Measurements from ENCODE around the gene ZNF618. TPM values are rescaled to one million over a fixed set of nuclear protein-coding genes. Genes with fewer than 3 reads are reported as not detected.

The ZNF618 gene
- total RNA-seq, 2 donors from 2014 or later, result 4.6 to 11.3 TPM

DNA sequence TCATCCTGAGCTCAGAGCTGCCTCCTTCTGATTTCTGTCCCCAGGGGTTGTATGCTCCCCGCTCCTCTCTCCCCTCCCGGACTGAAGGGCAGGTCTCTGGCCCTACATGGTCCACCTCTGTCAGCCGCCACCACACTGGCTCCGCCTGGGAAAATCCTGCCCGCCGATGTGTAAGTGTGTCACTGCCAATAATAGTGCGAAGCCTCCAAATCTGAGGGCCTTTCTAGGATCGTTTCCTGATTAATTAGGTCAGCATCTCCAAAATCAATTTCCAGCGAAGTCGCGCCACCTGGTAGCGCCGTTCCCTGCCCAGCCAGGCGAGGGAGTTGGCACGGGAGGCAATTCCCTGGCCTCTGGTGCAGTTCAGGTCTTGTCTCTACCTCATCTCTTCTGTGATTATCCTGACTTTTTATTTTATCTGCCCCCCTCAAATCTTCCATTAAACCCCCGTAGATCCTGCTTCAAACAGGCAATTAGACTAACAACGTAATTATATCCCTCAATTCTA is 73.5 kb downstream of the ZNF618 start:
- no peak for DNase-seq (ENCODE audit: low spot score)
- intact Hi-C loops (cut with DNase I), result loop anchor here (10.0 kb wide), 1 partner anchor 75 kb away; the partner anchor contains the start of gene ZNF618
- Histone ChIP-seq H3K27me3 (replicated peaks; ENCODE audit: insufficient read depth) (no peaks in the 10 kb centered on the region), H3K9me3 (no peaks in the 10 kb centered on the region), H3K4me1 (replicated peaks) (no peaks in the 10 kb centered on the region), H3K4me3 (no peak overlapping the region), H3K36me3 (no peaks in the 10 kb centered on the region), H3K27ac (no peak overlapping the region)
- TF ChIP-seq, protein P1, sequence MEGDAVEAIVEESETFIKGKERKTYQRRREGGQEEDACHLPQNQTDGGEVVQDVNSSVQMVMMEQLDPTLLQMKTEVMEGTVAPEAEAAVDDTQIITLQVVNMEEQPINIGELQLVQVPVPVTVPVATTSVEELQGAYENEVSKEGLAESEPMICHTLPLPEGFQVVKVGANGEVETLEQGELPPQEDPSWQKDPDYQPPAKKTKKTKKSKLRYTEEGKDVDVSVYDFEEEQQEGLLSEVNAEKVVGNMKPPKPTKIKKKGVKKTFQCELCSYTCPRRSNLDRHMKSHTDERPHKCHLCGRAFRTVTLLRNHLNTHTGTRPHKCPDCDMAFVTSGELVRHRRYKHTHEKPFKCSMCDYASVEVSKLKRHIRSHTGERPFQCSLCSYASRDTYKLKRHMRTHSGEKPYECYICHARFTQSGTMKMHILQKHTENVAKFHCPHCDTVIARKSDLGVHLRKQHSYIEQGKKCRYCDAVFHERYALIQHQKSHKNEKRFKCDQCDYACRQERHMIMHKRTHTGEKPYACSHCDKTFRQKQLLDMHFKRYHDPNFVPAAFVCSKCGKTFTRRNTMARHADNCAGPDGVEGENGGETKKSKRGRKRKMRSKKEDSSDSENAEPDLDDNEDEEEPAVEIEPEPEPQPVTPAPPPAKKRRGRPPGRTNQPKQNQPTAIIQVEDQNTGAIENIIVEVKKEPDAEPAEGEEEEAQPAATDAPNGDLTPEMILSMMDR (IDR thresholded peaks at IDR 0.05), result no peak
- no peak for TF ChIP-seq POLR2A (IDR thresholded peaks at IDR 0.05)
- TF ChIP-seq POLR2AphosphoS5 (IDR thresholded peaks at IDR 0.05), result no peak
- 95% methylated on average over 17 of the region's 17 CpGs for WGBS

DNA sequence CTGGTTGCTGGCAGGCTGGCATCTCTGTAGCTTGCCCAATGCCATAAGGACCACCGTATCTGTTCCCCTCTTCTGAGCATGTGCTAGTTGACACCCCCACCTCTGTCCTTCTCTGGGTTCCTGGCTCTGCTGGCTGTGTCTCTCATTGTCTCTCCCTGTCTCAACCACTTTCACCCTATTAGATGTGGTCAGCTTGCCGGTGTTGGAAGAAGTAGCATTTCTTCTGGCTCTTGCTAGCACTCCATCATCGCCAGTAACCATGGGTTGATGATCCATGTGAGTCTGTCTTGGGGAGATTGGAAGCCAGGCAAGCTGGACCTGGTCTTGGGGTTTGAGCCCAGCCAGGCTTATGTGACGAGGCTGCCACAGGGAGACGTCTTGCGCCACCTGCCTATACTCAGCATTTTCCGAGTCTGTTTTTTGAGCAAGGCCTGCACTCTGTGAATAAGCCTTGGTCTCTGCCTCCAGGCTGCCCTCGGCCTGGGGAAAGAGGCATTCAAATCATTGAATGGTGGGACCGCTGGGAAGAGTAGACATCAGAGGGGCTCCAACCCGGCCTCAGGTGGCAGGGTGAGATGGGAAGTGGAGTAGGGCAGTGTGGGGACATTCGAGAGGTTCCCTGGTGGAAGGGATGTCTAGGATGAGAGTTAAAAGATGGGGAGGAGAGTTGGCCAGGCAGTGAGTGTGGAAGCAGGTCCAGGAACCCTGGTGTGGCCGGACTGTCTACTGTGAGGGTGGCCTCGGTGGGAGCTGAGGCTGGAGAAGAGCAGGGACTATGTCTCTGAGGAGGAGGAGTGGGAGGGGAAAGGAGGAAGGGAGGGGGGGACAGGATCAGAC is 74.3 kb downstream of the ZNF618 start:
- WGBS, result 95% methylated on average over 13 of the region's 13 CpGs
- intact Hi-C loops (cut with DNase I), result loop anchor here (10.0 kb wide), 1 partner anchor 76 kb away; the partner anchor contains the start of gene ZNF618
- Histone ChIP-seq H3K9me3 (no peaks in the 10 kb centered on the region), H3K27me3 (replicated peaks; ENCODE audit: insufficient read depth) (no peaks in the 10 kb centered on the region), H3K27ac (no peak overlapping the region), H3K4me1 (replicated peaks) (no peaks in the 10 kb centered on the region), H3K4me3 (no peak overlapping the region), H3K36me3 (no peaks in the 10 kb centered on the region)
- no peak for DNase-seq (ENCODE audit: low spot score)
- TF ChIP-seq POLR2AphosphoS5 (IDR thresholded peaks at IDR 0.05), result no peak
- TF ChIP-seq POLR2A (IDR thresholded peaks at IDR 0.05), result no peak
- TF ChIP-seq, protein P1 (IDR thresholded peaks at IDR 0.05), result no peak

DNA sequence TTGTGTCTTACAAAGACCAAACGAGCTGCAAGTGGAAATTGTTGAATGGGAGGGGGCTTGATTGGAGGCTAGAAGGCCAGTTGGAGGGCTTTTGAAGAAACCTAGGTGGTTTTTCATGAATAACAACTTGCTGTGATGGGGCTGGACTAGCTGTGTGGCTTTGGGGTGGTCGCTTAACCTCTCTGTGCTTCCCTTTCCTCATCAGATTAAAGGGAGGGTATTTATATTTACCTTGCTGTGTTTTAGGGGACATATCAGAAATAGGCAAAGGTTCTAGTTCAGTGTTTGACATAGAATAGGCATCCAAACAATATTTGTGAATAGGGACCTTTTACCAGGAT is 74.9 kb downstream of the ZNF618 start:
- no peaks in the 10 kb centered on the region for H3K4me1 ChIP-seq (replicated peaks)
- no peak overlapping the region for H3K4me3 ChIP-seq
- intact Hi-C loops (cut with DNase I), result loop anchor here (10.0 kb wide), 1 partner anchor 76 kb away; the partner anchor contains the start of gene ZNF618
- TF ChIP-seq POLR2A (IDR thresholded peaks at IDR 0.05) (no peak), POLR2AphosphoS5 (IDR thresholded peaks at IDR 0.05) (no peak)
- TF ChIP-seq, protein P1 (IDR thresholded peaks at IDR 0.05), result no peak
- H3K27ac ChIP-seq, result no peak overlapping the region
- H3K36me3 ChIP-seq, result no peaks in the 10 kb centered on the region
- no peaks in the 10 kb centered on the region for H3K27me3 ChIP-seq (replicated peaks; ENCODE audit: insufficient read depth)
- H3K9me3 ChIP-seq, result no peaks in the 10 kb centered on the region
- no peak for DNase-seq (ENCODE audit: low spot score)
- 82% methylated on average over 2 of the region's 2 CpGs for WGBS

DNA sequence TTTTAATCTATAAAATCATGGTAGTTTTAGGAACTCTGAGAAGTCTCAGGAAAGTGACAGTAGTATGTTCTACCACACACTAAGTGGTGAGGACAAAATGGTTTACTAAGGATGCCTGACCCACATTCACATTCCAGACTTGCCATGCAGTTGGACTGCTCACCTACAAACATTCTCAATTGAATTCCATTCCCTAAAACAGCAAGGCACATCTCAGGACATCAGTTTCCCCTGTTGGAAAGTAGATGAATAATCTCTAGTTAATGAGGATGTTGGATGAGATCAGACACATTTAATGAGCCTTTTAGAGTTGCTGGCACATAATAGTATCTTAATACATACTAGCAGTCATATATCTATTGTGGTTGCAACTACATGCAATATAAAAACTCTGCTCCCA is 76.6 kb downstream of the ZNF618 start:
- Histone ChIP-seq H3K9me3 (no peaks in the 10 kb centered on the region), H3K36me3 (no peaks in the 10 kb centered on the region), H3K27ac (no peak overlapping the region), H3K4me1 (replicated peaks) (no peaks in the 10 kb centered on the region), H3K4me3 (no peak overlapping the region), H3K27me3 (replicated peaks; ENCODE audit: insufficient read depth) (no peaks in the 10 kb centered on the region)
- intact Hi-C loops (cut with DNase I), result loop anchor here (10.0 kb wide), 1 partner anchor 78 kb away; the partner anchor contains the start of gene ZNF618
- DNase-seq (ENCODE audit: low spot score), result no peak
- TF ChIP-seq POLR2AphosphoS5 (IDR thresholded peaks at IDR 0.05) (no peak), POLR2A (IDR thresholded peaks at IDR 0.05) (no peak)
- TF ChIP-seq, protein P1 (IDR thresholded peaks at IDR 0.05), result no peak

All from prostate gland (tissue), 2 donors.